Measurements from ENCODE around the gene CYP4F8.
"Not testable (repeated sequence)": the region's sequence is repeated elsewhere in the genome, so short reads cannot be mapped to it uniquely, and the experiment has no call there.

The CYP4F8 gene

GRCh38 chr19:15614507-15615379 is at the start of gene CYP4F8:
TSS of gene CYP4F8 (plus strand) at chr19:15615218. CDS start at chr19:15615617, 399 bp downstream.
- peaks cover 11% of the 10 kb centered on the region for H3K4me1 Mint-ChIP-seq
- no peaks in the 10 kb centered on the region for H3K36me3 Mint-ChIP-seq
- peak within 1 kb of the TSS; percentile 60 for H3K27ac Mint-ChIP-seq
- DNase-seq (ENCODE audit: low spot score in 2 of 2) = peak in 1 of 2 donors; percentile 23
- peaks cover 5% of the 10 kb centered on the region for H3K9me3 Mint-ChIP-seq
- no peak within 1 kb of the TSS for H3K4me3 Mint-ChIP-seq
- no peak for ATAC-seq

GRCh38 chr19:15570420-15570819 is 44.6 kb upstream of the CYP4F8 start:
- no peak for ATAC-seq
- DNase-seq (ENCODE audit: low spot score in 2 of 2) = no peak
- Mint-ChIP-seq H3K9me3 (no peaks in the 10 kb centered on the region), H3K36me3 (no peaks in the 10 kb centered on the region), H3K4me1 (no peaks in the 10 kb centered on the region), H3K27ac (no peak overlapping the region), H3K4me3 (no peak overlapping the region)

- H3K9me3 Mint-ChIP-seq = no peaks in the 10 kb centered on the region
Observed at GRCh38 chr19:15575406-15575805, 39.6 kb upstream of the CYP4F8 start.

GRCh38 chr19:15576526-15577156 is 38.4 kb upstream of the CYP4F8 start:
- ATAC-seq (no peak), DNase-seq (ENCODE audit: low spot score in 2 of 2) (no peak)
- Mint-ChIP-seq H3K4me1 (no peaks in the 10 kb centered on the region), H3K4me3 (no peak overlapping the region), H3K36me3 (no peaks in the 10 kb centered on the region), H3K27ac (no peak overlapping the region), H3K9me3 (no peaks in the 10 kb centered on the region)

More at GRCh38 chr19:15575406-15575805, 39.6 kb upstream of the CYP4F8 start:
- no peak for DNase-seq (ENCODE audit: low spot score in 2 of 2)
- Mint-ChIP-seq H3K36me3 (no peaks in the 10 kb centered on the region), H3K4me3 (no peak overlapping the region), H3K4me1 (no peaks in the 10 kb centered on the region), H3K27ac (no peak overlapping the region)
- no peak for ATAC-seq

GRCh38 chr19:15577184-15577771 is 37.7 kb upstream of the CYP4F8 start:
- ATAC-seq (no peak), DNase-seq (ENCODE audit: low spot score in 2 of 2) (no peak)
- H3K36me3 Mint-ChIP-seq = no peaks in the 10 kb centered on the region
- H3K4me3 Mint-ChIP-seq = no peak overlapping the region
- no peak overlapping the region for H3K27ac Mint-ChIP-seq
- H3K9me3 Mint-ChIP-seq = no peaks in the 10 kb centered on the region
- H3K4me1 Mint-ChIP-seq = no peaks in the 10 kb centered on the region

- no peaks in the 10 kb centered on the region for H3K36me3 Mint-ChIP-seq
- no peak for ATAC-seq
- H3K4me3 Mint-ChIP-seq = no peak overlapping the region
- no peak overlapping the region for H3K27ac Mint-ChIP-seq
- no peaks in the 10 kb centered on the region for H3K4me1 Mint-ChIP-seq
- DNase-seq (ENCODE audit: low spot score in 2 of 2) = no peak
- no peaks in the 10 kb centered on the region for H3K9me3 Mint-ChIP-seq
Observed at GRCh38 chr19:15583346-15583745, 31.7 kb upstream of the CYP4F8 start.

- H3K4me3 Mint-ChIP-seq = peak overlapping the region; percentile 17
- H3K36me3 Mint-ChIP-seq = no peaks in the 10 kb centered on the region
- H3K9me3 Mint-ChIP-seq = no peaks in the 10 kb centered on the region
- no peaks in the 10 kb centered on the region for H3K4me1 Mint-ChIP-seq
- DNase-seq (ENCODE audit: low spot score in 2 of 2) = no peak
- no peak for ATAC-seq
- no peak overlapping the region for H3K27ac Mint-ChIP-seq
Observed at GRCh38 chr19:15584095-15584494, 30.9 kb upstream of the CYP4F8 start.

- ATAC-seq (peak; percentile 88), DNase-seq (ENCODE audit: low spot score in 2 of 2) (peak; percentile 82 to 91)
- Mint-ChIP-seq H3K9me3 (no peaks in the 10 kb centered on the region), H3K4me1 (no peaks in the 10 kb centered on the region), H3K36me3 (no peaks in the 10 kb centered on the region), H3K4me3 (peak overlapping the region; percentile 17), H3K27ac (no peak overlapping the region)
Observed at GRCh38 chr19:15584541-15585115, 30.4 kb upstream of the CYP4F8 start.

- Mint-ChIP-seq H3K27ac (no peak overlapping the region), H3K36me3 (no peaks in the 10 kb centered on the region), H3K9me3 (no peaks in the 10 kb centered on the region), H3K4me1 (no peaks in the 10 kb centered on the region), H3K4me3 (no peak overlapping the region)
- ATAC-seq (no peak), DNase-seq (ENCODE audit: low spot score in 2 of 2) (no peak)
Observed at GRCh38 chr19:15587663-15588062, 27.4 kb upstream of the CYP4F8 start.

- ATAC-seq (no peak), DNase-seq (ENCODE audit: low spot score in 2 of 2) (no peak)
- no peak overlapping the region for H3K27ac Mint-ChIP-seq
- H3K4me3 Mint-ChIP-seq = no peak overlapping the region
- H3K9me3 Mint-ChIP-seq = no peaks in the 10 kb centered on the region
- H3K4me1 Mint-ChIP-seq = no peaks in the 10 kb centered on the region
- no peaks in the 10 kb centered on the region for H3K36me3 Mint-ChIP-seq
Observed at GRCh38 chr19:15588265-15588664, 26.8 kb upstream of the CYP4F8 start.

GRCh38 chr19:15589760-15590451 is 25.1 kb upstream of the CYP4F8 start:
- Mint-ChIP-seq H3K36me3 (no peaks in the 10 kb centered on the region), H3K9me3 (no peaks in the 10 kb centered on the region), H3K27ac (no peak overlapping the region), H3K4me3 (no peak overlapping the region), H3K4me1 (no peaks in the 10 kb centered on the region)
- ATAC-seq = no peak
- no peak for DNase-seq (ENCODE audit: low spot score in 2 of 2)

- Mint-ChIP-seq H3K9me3 (no peaks in the 10 kb centered on the region), H3K36me3 (no peaks in the 10 kb centered on the region), H3K27ac (no peak overlapping the region), H3K4me3 (no peak overlapping the region), H3K4me1 (no peaks in the 10 kb centered on the region)
- DNase-seq (ENCODE audit: low spot score in 2 of 2) (no peak), ATAC-seq (no peak)
Observed at GRCh38 chr19:15591796-15592195, 23.2 kb upstream of the CYP4F8 start.

GRCh38 chr19:15592506-15592905 is 22.5 kb upstream of the CYP4F8 start:
- ATAC-seq; H3K4me1 Mint-ChIP-seq; DNase-seq (ENCODE audit: low spot score in 2 of 2); H3K9me3 Mint-ChIP-seq; H3K27ac Mint-ChIP-seq; H3K36me3 Mint-ChIP-seq; H3K4me3 Mint-ChIP-seq: not testable (repeated sequence)

GRCh38 chr19:15593766-15594165 is 21.3 kb upstream of the CYP4F8 start:
- ATAC-seq; H3K4me3 Mint-ChIP-seq; DNase-seq (ENCODE audit: low spot score in 2 of 2); H3K36me3 Mint-ChIP-seq; H3K4me1 Mint-ChIP-seq; H3K27ac Mint-ChIP-seq; H3K9me3 Mint-ChIP-seq: not testable (repeated sequence)

- ATAC-seq (no peak), DNase-seq (ENCODE audit: low spot score in 2 of 2) (no peak)
- no peak overlapping the region for H3K4me3 Mint-ChIP-seq
- H3K4me1 Mint-ChIP-seq = no peaks in the 10 kb centered on the region
- no peaks in the 10 kb centered on the region for H3K9me3 Mint-ChIP-seq
- no peak overlapping the region for H3K27ac Mint-ChIP-seq
- no peaks in the 10 kb centered on the region for H3K36me3 Mint-ChIP-seq
Observed at GRCh38 chr19:15595069-15595468, 19.9 kb upstream of the CYP4F8 start.

Measured in stimulated activated effector memory CD8-positive, alpha-beta T cell treated with anti-CD3 and anti-CD28 coated beads, Interleukin-12 subunit alpha, Interleukin-12 subunit beta, amount 100 ng/mL, for 72 hours (primary cell).